Measurements from ENCODE around the gene CCDC83.
A peak's percentile ranks its signal among the peaks of the same experiment; 100 is the strongest.

Gene CCDC83

GRCh38 chr11:85827748-85828639 is 27.2 kb upstream of the CCDC83 start (continued):
- TF ChIP-seq HIC1 (tag by site-specific recombination; IDR thresholded peaks at IDR 0.05) (peak; percentile 39; the same call in 1 of the 2 replicates), SALL2 (tag by site-specific recombination; IDR thresholded peaks at IDR 0.05; ENCODE audit: borderline replicate concordance) (no peak), ZNF560 (tag by site-specific recombination; IDR thresholded peaks at IDR 0.05; ENCODE audit: borderline replicate concordance) (no peak), ZEB2 (tag by site-specific recombination; IDR thresholded peaks at IDR 0.05) (peak; percentile 54; the same call in 1 of the 2 replicates), ZNF302 (tag by site-specific recombination; IDR thresholded peaks at IDR 0.05; ENCODE audit: low read depth) (no peak), ZNF776 (tag by site-specific recombination; IDR thresholded peaks at IDR 0.05; ENCODE audit: borderline replicate concordance) (no peak), GLI2 (tag by site-specific recombination; IDR thresholded peaks at IDR 0.05; ENCODE audit: borderline replicate concordance, low read depth) (0 out of 2 replicates have a peak, but pooled peaks have one; percentile 30), ZNF202 (tag by site-specific recombination; IDR thresholded peaks at IDR 0.05; ENCODE audit: borderline replicate concordance) (no peak), ZNF624 (tag by site-specific recombination; IDR thresholded peaks at IDR 0.05) (no peak), ZNF148 (tag by site-specific recombination; IDR thresholded peaks at IDR 0.05; ENCODE audit: borderline replicate concordance) (no peak), ZNF48 (tag by site-specific recombination; IDR thresholded peaks at IDR 0.05) (no peak), ZNF211 (tag by site-specific recombination; IDR thresholded peaks at IDR 0.05; ENCODE audit: low read depth) (no peak), ZNF785 (tag by site-specific recombination; IDR thresholded peaks at IDR 0.05) (no peak), MEIS1 (CRISPR knock-in tag; IDR thresholded peaks at IDR 0.05; ENCODE audit: borderline replicate concordance) (no peak), ZNF645 (tag by site-specific recombination; IDR thresholded peaks at IDR 0.05) (no peak), CTCF (tag by site-specific recombination; IDR thresholded peaks at IDR 0.05) (no peak), FEZF1 (tag by site-specific recombination; IDR thresholded peaks at IDR 0.05) (peak; percentile 53; the same call in 1 of the 2 replicates), ZNF24 (tag by site-specific recombination; IDR thresholded peaks at IDR 0.05) (0 out of 2 replicates have a peak, but pooled peaks have one; percentile 23), ZNF629 (tag by site-specific recombination; IDR thresholded peaks at IDR 0.05) (peak; percentile 68), ZNF157 (tag by site-specific recombination; IDR thresholded peaks at IDR 0.05) (no peak), ZNF518A (tag by site-specific recombination; conservative IDR thresholded peaks at IDR 0.05; ENCODE audit: low read depth) (no peak), ZNF530 (tag by site-specific recombination; IDR thresholded peaks at IDR 0.05; ENCODE audit: low read depth) (no peak), SP7 (tag by site-specific recombination; IDR thresholded peaks at IDR 0.05) (peak; percentile 84), ZBTB44 (tag by site-specific recombination; IDR thresholded peaks at IDR 0.05) (no peak)

Data from HEK293 (cell line).